Liver (tissue), 9 donors: ENCODE measurements around the gene DNAJC15. TPM values are rescaled to one million over a fixed set of nuclear protein-coding genes. Genes with fewer than 3 reads are reported as not detected.

Experiments used
- DNase-seq: peaks from one replicate; pipeline ENCODE4 v3.0.0-alpha.2; 2017; ENCODE audit warnings: low spot score
- H3K27ac ChIP-seq, 2 donors: one replicate each; pipeline ENCODE4 v1.7.0; 2013; ENCODE audit warnings: inconsistent platforms in 2 of 2, low read length in 2 of 2, control low read depth in 1 of 2, low read depth in 1 of 2, mild to moderate bottlenecking in 1 of 2
- H3K27me3 ChIP-seq, 4 donors: one replicate each; pipeline versions ENCODE4 v1.6.1 to v1.7.0; 2013; ENCODE audit warnings: low read length in 3 of 4, inconsistent platforms in 1 of 4, mild to moderate bottlenecking in 1 of 4, moderate library complexity in 1 of 4; ENCODE audit not compliant: control insufficient read depth in 4 of 4, insufficient read depth in 4 of 4
- H3K36me3 ChIP-seq, 4 donors: one replicate each; pipeline versions ENCODE4 v1.6.1 to v1.7.0; 2013; ENCODE audit warnings: low read length in 3 of 4, mild to moderate bottlenecking in 3 of 4, low read depth in 1 of 4, moderate library complexity in 1 of 4; ENCODE audit not compliant: control insufficient read depth in 4 of 4, insufficient read depth in 3 of 4
- H3K4me1 ChIP-seq, 4 donors: one replicate each; pipeline versions ENCODE4 v1.6.1 to v1.7.0; 2013; ENCODE audit warnings: low read length in 3 of 4, mild to moderate bottlenecking in 3 of 4, moderate library complexity in 1 of 4; ENCODE audit not compliant: control insufficient read depth in 4 of 4, insufficient read depth in 4 of 4
- H3K4me3 ChIP-seq, 3 donors: one replicate each; pipeline versions ENCODE4 v1.6.1 to v1.7.0; 2013; ENCODE audit warnings: low read length in 3 of 3, control low read depth in 1 of 3, low read depth in 1 of 3, mild to moderate bottlenecking in 1 of 3
- H3K9ac ChIP-seq, 2 donors: one replicate each; pipeline ENCODE4 v1.7.0; 2013; ENCODE audit warnings: low read length in 2 of 2, mild to moderate bottlenecking in 2 of 2, moderate library complexity in 2 of 2, control low read depth in 1 of 2, low read depth in 1 of 2
- H3K9me3 ChIP-seq, 4 donors: one replicate each; pipeline versions ENCODE4 v1.6.1 to v1.7.0; 2013; ENCODE audit warnings: low read length in 3 of 4; ENCODE audit not compliant: control insufficient read depth in 4 of 4
- EGR1 ChIP-seq, 2 donors: IDR thresholded peaks; 2 replicates each; pipeline ENCODE4 v1.6.1; 2016 to 2018; ENCODE audit warnings: antibody characterized with exemption in 2 of 2, low read depth in 2 of 2
- FOXA1 ChIP-seq: IDR thresholded peaks from 2 replicates; pipeline ENCODE4 v1.6.1; 2016; ENCODE audit warnings: antibody characterized with exemption
- FOXA2 ChIP-seq: IDR thresholded peaks from 2 replicates; pipeline ENCODE4 v1.6.1; 2016; ENCODE audit warnings: antibody characterized with exemption
- HNF4A ChIP-seq, 2 donors: conservative IDR thresholded peaks; 2 replicates each; pipeline ENCODE4 v1.6.1; 2016; ENCODE audit warnings: antibody characterized with exemption in 2 of 2, mild to moderate bottlenecking in 2 of 2
- HNF4G ChIP-seq: IDR thresholded peaks from 2 replicates; pipeline ENCODE4 v1.6.1; 2016; ENCODE audit warnings: antibody characterized with exemption
- JUND ChIP-seq, 2 donors: IDR thresholded peaks; 2 replicates each; pipeline ENCODE4 v1.6.1; 2016; ENCODE audit warnings: antibody characterized with exemption in 2 of 2
- NR2F2 ChIP-seq: IDR thresholded peaks from 2 replicates; pipeline ENCODE4 v1.6.1; 2016; ENCODE audit warnings: antibody characterized with exemption
- RAD21 ChIP-seq, 2 donors: IDR thresholded peaks; 2 replicates each; pipeline ENCODE4 v1.6.1; 2016; ENCODE audit warnings: antibody characterized with exemption in 2 of 2, mild to moderate bottlenecking in 2 of 2
- RXRA ChIP-seq, 2 donors: IDR thresholded peaks; 2 replicates each; pipeline ENCODE4 v1.6.1; 2017 to 2018; ENCODE audit warnings: antibody characterized with exemption in 2 of 2, mild to moderate bottlenecking in 1 of 2
- SP1 ChIP-seq: IDR thresholded peaks from 2 replicates; pipeline ENCODE4 v1.6.1; 2018; ENCODE audit warnings: antibody characterized with exemption, mild to moderate bottlenecking
- TAF1 ChIP-seq: conservative IDR thresholded peaks from 2 replicates; pipeline ENCODE4 v1.6.1; 2016; ENCODE audit warnings: antibody characterized with exemption, mild to moderate bottlenecking
- YY1 ChIP-seq: IDR thresholded peaks from 2 replicates; pipeline ENCODE4 v1.6.1; 2016; ENCODE audit warnings: antibody characterized with exemption, mild to moderate bottlenecking
- WGBS: extraction: QIAGEN DNeasy Blood & Tissue Kit; methylation state at CpG from one replicate; pipeline ENCODE4 v1.1.7; 2013; 5-methylcytosine and 5-hydroxymethylcytosine counted together
- polyA plus RNA-seq, 2 donors: library from polyadenylated mRNA; stranded (reverse) in 1 of 2; unstranded in 1 of 2; fragments of 200-250 nt in 1 of 2; fragments of >200 nt in 1 of 2; fragmentation: Nextera tagmentation in 1 of 2; extraction: Ambion mirVana in 1 of 2; gene quantifications; one replicate each; pipeline versions ENCODE4 v1.2.1 to v1.2.3, GENCODE V29; 2013 to 2015
- total RNA-seq, 2 donors: library from RNA; depleted of rRNA; stranded (reverse); fragments of >200 nt; gene quantifications; one replicate each; pipeline ENCODE4 v1.2.3, GENCODE V29; 2014
- TF ChIP-seq, protein P1 (sequence below): IDR thresholded peaks from 2 replicates; pipeline ENCODE4 v1.6.1; 2016; ENCODE audit warnings: antibody characterized with exemption
- TF ChIP-seq, protein P2 (sequence below): IDR thresholded peaks from 2 replicates; pipeline ENCODE4 v1.6.1; 2016; ENCODE audit warnings: antibody characterized with exemption
- TF ChIP-seq, protein P3 (sequence below): IDR thresholded peaks from 2 replicates; pipeline ENCODE4 v1.6.1; 2016; ENCODE audit warnings: antibody characterized with exemption
- TF ChIP-seq, protein P4 (sequence below): IDR thresholded peaks from 2 replicates; pipeline ENCODE4 v1.6.1; 2016; ENCODE audit warnings: antibody characterized with exemption, mild to moderate bottlenecking
- TF ChIP-seq, protein P5 (sequence below): fragments of 150-350 bp; IDR thresholded peaks from 2 replicates; pipeline ENCODE4 v1.5.1; 2017; ENCODE audit warnings: improper control_type of control experiment, low read depth, low read length; ENCODE audit not compliant: missing input control
- donor health status: healthy.
- donor health status: healthy.
- donor health status: healthy.
- donor health status: healthy.
- donor health status: healthy.

The DNAJC15 gene
- total and polyA plus RNA-seq, 4 donors: 5.8 to 55.4 (median 14.0) TPM

DNA sequence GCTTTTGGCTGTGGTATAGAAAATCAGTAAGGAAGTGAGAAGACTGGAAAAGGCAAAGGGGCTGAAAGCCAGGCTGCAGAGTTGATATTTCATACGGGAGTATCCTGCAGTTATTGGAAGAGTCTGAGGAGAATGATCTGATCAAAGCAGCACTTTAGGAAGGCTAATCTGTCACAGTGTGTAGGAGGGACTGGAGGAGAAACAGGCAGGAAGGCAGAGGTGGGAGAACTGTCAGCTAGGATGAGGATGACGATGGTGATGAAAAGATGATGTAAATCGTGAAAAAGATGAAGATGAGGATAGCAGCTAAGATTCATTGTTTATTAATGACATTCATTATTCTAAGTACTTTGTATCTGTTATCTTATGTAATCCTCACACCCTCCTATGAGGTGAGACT, 123.0 kb downstream of the DNAJC15 start:
- no peak for TF ChIP-seq YY1
- TF ChIP-seq HNF4G: no peak
- TF ChIP-seq, protein P1, sequence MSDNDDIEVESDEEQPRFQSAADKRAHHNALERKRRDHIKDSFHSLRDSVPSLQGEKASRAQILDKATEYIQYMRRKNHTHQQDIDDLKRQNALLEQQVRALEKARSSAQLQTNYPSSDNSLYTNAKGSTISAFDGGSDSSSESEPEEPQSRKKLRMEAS: no peak
- TF ChIP-seq, protein P2, sequence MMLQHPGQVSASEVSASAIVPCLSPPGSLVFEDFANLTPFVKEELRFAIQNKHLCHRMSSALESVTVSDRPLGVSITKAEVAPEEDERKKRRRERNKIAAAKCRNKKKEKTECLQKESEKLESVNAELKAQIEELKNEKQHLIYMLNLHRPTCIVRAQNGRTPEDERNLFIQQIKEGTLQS: no peak
- TF ChIP-seq, protein P3, sequence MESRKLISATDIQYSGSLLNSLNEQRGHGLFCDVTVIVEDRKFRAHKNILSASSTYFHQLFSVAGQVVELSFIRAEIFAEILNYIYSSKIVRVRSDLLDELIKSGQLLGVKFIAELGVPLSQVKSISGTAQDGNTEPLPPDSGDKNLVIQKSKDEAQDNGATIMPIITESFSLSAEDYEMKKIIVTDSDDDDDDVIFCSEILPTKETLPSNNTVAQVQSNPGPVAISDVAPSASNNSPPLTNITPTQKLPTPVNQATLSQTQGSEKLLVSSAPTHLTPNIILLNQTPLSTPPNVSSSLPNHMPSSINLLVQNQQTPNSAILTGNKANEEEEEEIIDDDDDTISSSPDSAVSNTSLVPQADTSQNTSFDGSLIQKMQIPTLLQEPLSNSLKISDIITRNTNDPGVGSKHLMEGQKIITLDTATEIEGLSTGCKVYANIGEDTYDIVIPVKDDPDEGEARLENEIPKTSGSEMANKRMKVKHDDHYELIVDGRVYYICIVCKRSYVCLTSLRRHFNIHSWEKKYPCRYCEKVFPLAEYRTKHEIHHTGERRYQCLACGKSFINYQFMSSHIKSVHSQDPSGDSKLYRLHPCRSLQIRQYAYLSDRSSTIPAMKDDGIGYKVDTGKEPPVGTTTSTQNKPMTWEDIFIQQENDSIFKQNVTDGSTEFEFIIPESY: no peak
- TF ChIP-seq FOXA2: no peak
- no peak for TF ChIP-seq NR2F2
- TF ChIP-seq HNF4A (conservative IDR thresholded peaks at IDR 0.05): no peak
- TF ChIP-seq, protein P4, sequence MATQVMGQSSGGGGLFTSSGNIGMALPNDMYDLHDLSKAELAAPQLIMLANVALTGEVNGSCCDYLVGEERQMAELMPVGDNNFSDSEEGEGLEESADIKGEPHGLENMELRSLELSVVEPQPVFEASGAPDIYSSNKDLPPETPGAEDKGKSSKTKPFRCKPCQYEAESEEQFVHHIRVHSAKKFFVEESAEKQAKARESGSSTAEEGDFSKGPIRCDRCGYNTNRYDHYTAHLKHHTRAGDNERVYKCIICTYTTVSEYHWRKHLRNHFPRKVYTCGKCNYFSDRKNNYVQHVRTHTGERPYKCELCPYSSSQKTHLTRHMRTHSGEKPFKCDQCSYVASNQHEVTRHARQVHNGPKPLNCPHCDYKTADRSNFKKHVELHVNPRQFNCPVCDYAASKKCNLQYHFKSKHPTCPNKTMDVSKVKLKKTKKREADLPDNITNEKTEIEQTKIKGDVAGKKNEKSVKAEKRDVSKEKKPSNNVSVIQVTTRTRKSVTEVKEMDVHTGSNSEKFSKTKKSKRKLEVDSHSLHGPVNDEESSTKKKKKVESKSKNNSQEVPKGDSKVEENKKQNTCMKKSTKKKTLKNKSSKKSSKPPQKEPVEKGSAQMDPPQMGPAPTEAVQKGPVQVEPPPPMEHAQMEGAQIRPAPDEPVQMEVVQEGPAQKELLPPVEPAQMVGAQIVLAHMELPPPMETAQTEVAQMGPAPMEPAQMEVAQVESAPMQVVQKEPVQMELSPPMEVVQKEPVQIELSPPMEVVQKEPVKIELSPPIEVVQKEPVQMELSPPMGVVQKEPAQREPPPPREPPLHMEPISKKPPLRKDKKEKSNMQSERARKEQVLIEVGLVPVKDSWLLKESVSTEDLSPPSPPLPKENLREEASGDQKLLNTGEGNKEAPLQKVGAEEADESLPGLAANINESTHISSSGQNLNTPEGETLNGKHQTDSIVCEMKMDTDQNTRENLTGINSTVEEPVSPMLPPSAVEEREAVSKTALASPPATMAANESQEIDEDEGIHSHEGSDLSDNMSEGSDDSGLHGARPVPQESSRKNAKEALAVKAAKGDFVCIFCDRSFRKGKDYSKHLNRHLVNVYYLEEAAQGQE: no peak
- no peak for TF ChIP-seq RAD21 (IDR thresholded peaks at IDR 0.05)
- no peak for TF ChIP-seq TAF1
- TF ChIP-seq, protein P5, sequence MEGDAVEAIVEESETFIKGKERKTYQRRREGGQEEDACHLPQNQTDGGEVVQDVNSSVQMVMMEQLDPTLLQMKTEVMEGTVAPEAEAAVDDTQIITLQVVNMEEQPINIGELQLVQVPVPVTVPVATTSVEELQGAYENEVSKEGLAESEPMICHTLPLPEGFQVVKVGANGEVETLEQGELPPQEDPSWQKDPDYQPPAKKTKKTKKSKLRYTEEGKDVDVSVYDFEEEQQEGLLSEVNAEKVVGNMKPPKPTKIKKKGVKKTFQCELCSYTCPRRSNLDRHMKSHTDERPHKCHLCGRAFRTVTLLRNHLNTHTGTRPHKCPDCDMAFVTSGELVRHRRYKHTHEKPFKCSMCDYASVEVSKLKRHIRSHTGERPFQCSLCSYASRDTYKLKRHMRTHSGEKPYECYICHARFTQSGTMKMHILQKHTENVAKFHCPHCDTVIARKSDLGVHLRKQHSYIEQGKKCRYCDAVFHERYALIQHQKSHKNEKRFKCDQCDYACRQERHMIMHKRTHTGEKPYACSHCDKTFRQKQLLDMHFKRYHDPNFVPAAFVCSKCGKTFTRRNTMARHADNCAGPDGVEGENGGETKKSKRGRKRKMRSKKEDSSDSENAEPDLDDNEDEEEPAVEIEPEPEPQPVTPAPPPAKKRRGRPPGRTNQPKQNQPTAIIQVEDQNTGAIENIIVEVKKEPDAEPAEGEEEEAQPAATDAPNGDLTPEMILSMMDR: no peak
- TF ChIP-seq RXRA (IDR thresholded peaks at IDR 0.05): no peak
- H3K27ac ChIP-seq: no peak overlapping the region
- DNase-seq: no peak
- 79% methylated on average over 3 of the region's 3 CpGs for WGBS
- H3K4me1 ChIP-seq: no peaks in the 10 kb centered on the region
- H3K4me3 ChIP-seq: no peak overlapping the region
- no peaks in the 10 kb centered on the region for H3K36me3 ChIP-seq
- peaks cover 0 to 5% (median 0%) of the 10 kb centered on the region in 4 donors for H3K27me3 ChIP-seq
- H3K9me3 ChIP-seq: no peaks in the 10 kb centered on the region
- no peak overlapping the region for H3K9ac ChIP-seq

DNA sequence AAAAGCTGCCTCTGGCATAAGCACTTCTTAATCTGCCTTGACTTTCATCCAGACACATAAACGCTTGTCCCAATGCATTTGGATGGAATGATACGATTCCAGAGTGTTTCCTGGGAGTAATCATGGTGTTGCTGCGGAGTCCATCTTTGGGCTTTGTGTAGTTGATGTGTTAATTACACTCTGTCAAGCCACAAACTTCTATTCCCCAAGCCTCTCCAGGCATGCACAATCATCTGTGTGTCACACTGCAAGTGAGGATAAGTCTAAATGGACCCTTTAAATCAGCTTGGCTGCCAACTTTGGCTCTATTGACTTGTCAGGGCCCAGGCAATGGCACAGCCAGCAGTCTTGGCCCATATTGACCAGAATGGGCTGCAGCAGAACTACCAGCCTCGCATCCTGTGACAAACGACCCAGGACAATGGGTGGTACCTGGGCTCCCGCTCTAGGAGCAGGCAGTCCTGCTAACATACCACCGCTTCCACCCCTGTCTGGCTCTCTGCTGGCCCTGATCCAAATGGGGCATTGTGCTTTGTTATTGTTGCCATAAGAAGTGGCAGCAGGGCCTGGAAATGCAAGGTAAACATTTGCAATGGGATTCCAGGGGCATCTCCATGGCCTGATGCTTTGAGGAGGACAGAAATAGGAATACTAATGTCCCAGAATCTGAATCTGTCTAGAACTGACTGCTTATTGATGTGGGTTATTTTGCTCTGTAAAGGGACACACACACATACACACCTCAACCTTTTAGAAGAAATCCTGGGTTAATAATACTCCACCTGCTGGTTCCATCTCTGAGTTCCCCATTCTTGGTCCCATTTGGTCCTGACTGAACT, 127.2 kb downstream of the DNAJC15 start:
- Histone ChIP-seq H3K9ac (no peak overlapping the region), H3K36me3 (no peaks in the 10 kb centered on the region), H3K27me3 (peaks cover 0 to 8% (median 0%) of the 10 kb centered on the region in 4 donors), H3K4me1 (no peaks in the 10 kb centered on the region), H3K4me3 (no peak overlapping the region), H3K9me3 (no peaks in the 10 kb centered on the region), H3K27ac (no peak overlapping the region)
- WGBS: 88% methylated on average over 7 of the region's 7 CpGs
- DNase-seq: no peak
- TF ChIP-seq NR2F2 (no peak), SP1 (no peak), RAD21 (IDR thresholded peaks at IDR 0.05) (no peak), EGR1 (IDR thresholded peaks at IDR 0.05; ENCODE audit: low read depth in 2 of 2) (no peak), YY1 (no peak), JUND (IDR thresholded peaks at IDR 0.05) (no peak), TAF1 (no peak), FOXA1 (no peak)
- TF ChIP-seq, protein P4: no peak
- TF ChIP-seq, protein P3: no peak
